HEK293 (cell line): Measurements from ENCODE around the gene VSTM2L.
A peak's percentile ranks its signal among the peaks of the same experiment; 100 is the strongest.

ENCODE experiments used
- EGR2 ChIP-seq: fragments of 450-650 bp; formaldehyde crosslinking; IDR thresholded peaks from 2 replicates; pipeline ENCODE4 v1.5.1; 2016; ENCODE audit warnings: low read depth, missing biosample characterization, missing genetic modification characterization
- GLIS1 ChIP-seq: fragments of 450-650 bp; formaldehyde crosslinking; IDR thresholded peaks from 2 replicates; pipeline ENCODE4 v1.5.1; 2016; ENCODE audit warnings: missing biosample characterization, missing genetic modification characterization
- KLF1 ChIP-seq: fragments of 450-650 bp; formaldehyde crosslinking; IDR thresholded peaks from 2 replicates; pipeline ENCODE4 v1.5.1; 2016; ENCODE audit warnings: missing biosample characterization, missing genetic modification characterization
- KLF7 ChIP-seq: fragments of 450-650 bp; formaldehyde crosslinking; IDR thresholded peaks from 2 replicates; pipeline ENCODE4 v1.5.1; 2016; ENCODE audit warnings: missing biosample characterization, missing genetic modification characterization, borderline replicate concordance
- MZF1 ChIP-seq: fragments of 450-650 bp; formaldehyde crosslinking; IDR thresholded peaks from 2 replicates; pipeline ENCODE4 v1.5.1; 2017; ENCODE audit warnings: missing biosample characterization, missing genetic modification characterization, borderline replicate concordance
- SETDB1 ChIP-seq: IDR thresholded peaks from one replicate; pipeline ENCODE4 v1.6.1; 2017; ENCODE audit warnings: mild to moderate bottlenecking, low read length, moderate library complexity, mixed read lengths; ENCODE audit not compliant: insufficient read length
- SP7 ChIP-seq: fragments of 450-650 bp; formaldehyde crosslinking; IDR thresholded peaks from 2 replicates; pipeline ENCODE4 v1.5.1; 2016; ENCODE audit warnings: missing biosample characterization, missing genetic modification characterization
- ZBTB20 ChIP-seq: fragments of 450-650 bp; formaldehyde crosslinking; IDR thresholded peaks from 2 replicates; pipeline ENCODE4 v1.5.1; 2016; ENCODE audit warnings: missing biosample characterization, missing genetic modification characterization
- ZFP3 ChIP-seq: fragments of 450-650 bp; formaldehyde crosslinking; IDR thresholded peaks from 2 replicates; pipeline ENCODE4 v1.5.1; 2016; ENCODE audit warnings: low read depth, missing biosample characterization, missing genetic modification characterization
- ZNF132 ChIP-seq: fragments of 450-650 bp; formaldehyde crosslinking; IDR thresholded peaks from 2 replicates; pipeline ENCODE4 v1.5.1; 2017; ENCODE audit warnings: missing biosample characterization, missing genetic modification characterization, borderline replicate concordance
- ZNF157 ChIP-seq: fragments of 450-650 bp; formaldehyde crosslinking; IDR thresholded peaks from 2 replicates; pipeline ENCODE4 v1.5.1; 2016; ENCODE audit warnings: missing biosample characterization, missing genetic modification characterization
- ZNF248 ChIP-seq: fragments of 450-650 bp; formaldehyde crosslinking; IDR thresholded peaks from 2 replicates; pipeline ENCODE4 v1.5.1; 2017; ENCODE audit warnings: missing biosample characterization, missing genetic modification characterization
- ZNF391 ChIP-seq: fragments of 450-650 bp; formaldehyde crosslinking; IDR thresholded peaks from 2 replicates; pipeline ENCODE4 v1.5.1; 2016; ENCODE audit warnings: low read depth, missing biosample characterization, missing genetic modification characterization, borderline replicate concordance
- ZNF521 ChIP-seq: fragments of 450-650 bp; formaldehyde crosslinking; IDR thresholded peaks from 2 replicates; pipeline ENCODE4 v1.5.1; 2017; ENCODE audit warnings: missing biosample characterization, mild to moderate bottlenecking, missing genetic modification characterization
- ZNF548 ChIP-seq: fragments of 450-650 bp; formaldehyde crosslinking; IDR thresholded peaks from 2 replicates; pipeline ENCODE4 v1.5.1; 2016; ENCODE audit warnings: missing biosample characterization, missing genetic modification characterization
- ZNF561 ChIP-seq: fragments of 450-650 bp; IDR thresholded peaks from 2 replicates; pipeline ENCODE4 v1.5.1; 2018; ENCODE audit warnings: missing biosample characterization, missing genetic modification characterization, borderline replicate concordance
- ZNF629 ChIP-seq: fragments of 450-650 bp; formaldehyde crosslinking; IDR thresholded peaks from 2 replicates; pipeline ENCODE4 v1.5.1; 2017; ENCODE audit warnings: missing biosample characterization, missing genetic modification characterization
- ZNF654 ChIP-seq: fragments of 450-650 bp; formaldehyde crosslinking; IDR thresholded peaks from 2 replicates; pipeline ENCODE4 v1.5.1; 2016; ENCODE audit warnings: low read depth, missing biosample characterization, missing genetic modification characterization
- ZNF677 ChIP-seq: fragments of 450-650 bp; IDR thresholded peaks from 2 replicates; pipeline ENCODE4 v1.5.0; 2018; ENCODE audit warnings: missing biosample characterization, mild to moderate bottlenecking, missing genetic modification characterization, moderate library complexity
- ZNF785 ChIP-seq: fragments of 450-650 bp; formaldehyde crosslinking; IDR thresholded peaks from 2 replicates; pipeline ENCODE4 v1.5.1; 2016; ENCODE audit warnings: missing biosample characterization, missing genetic modification characterization
- TF ChIP-seq, protein P1 (sequence below): fragments of 450-650 bp; formaldehyde crosslinking; IDR thresholded peaks from 2 replicates; pipeline ENCODE4 v1.5.1; 2016; ENCODE audit warnings: missing biosample characterization, missing genetic modification characterization
- TF ChIP-seq, protein P2 (sequence below): fragments of 450-650 bp; formaldehyde crosslinking; IDR thresholded peaks from 2 replicates; pipeline ENCODE4 v1.5.1; 2016; ENCODE audit warnings: missing biosample characterization, missing genetic modification characterization
- TF ChIP-seq, protein P3 (sequence below): fragments of 450-650 bp; formaldehyde crosslinking; IDR thresholded peaks from 2 replicates; pipeline ENCODE4 v1.5.1; 2017; ENCODE audit warnings: missing biosample characterization, missing genetic modification characterization
- TF ChIP-seq, protein P4 (sequence below): fragments of 450-650 bp; formaldehyde crosslinking; IDR thresholded peaks from 2 replicates; pipeline ENCODE4 v1.5.1; 2016; ENCODE audit warnings: missing biosample characterization, missing genetic modification characterization
- TF ChIP-seq, protein P5 (sequence below): fragments of 450-650 bp; formaldehyde crosslinking; IDR thresholded peaks from 2 replicates; pipeline ENCODE4; 2016; ENCODE audit warnings: missing biosample characterization, missing genetic modification characterization
- TF ChIP-seq, protein P6 (sequence below): fragments of 450-650 bp; formaldehyde crosslinking; IDR thresholded peaks from 2 replicates; pipeline ENCODE4 v1.5.1; 2016; ENCODE audit warnings: missing biosample characterization, missing genetic modification characterization
- TF ChIP-seq, protein P7 (sequence below): fragments of 450-650 bp; formaldehyde crosslinking; IDR thresholded peaks from 2 replicates; pipeline ENCODE4 v1.5.1; 2017; ENCODE audit warnings: missing biosample characterization, missing genetic modification characterization
- TF ChIP-seq, protein P8 (sequence below): IDR thresholded peaks from 2 replicates; pipeline ENCODE4 v1.6.1; 2011; ENCODE audit warnings: mild to moderate bottlenecking, low read depth, low read length, borderline replicate concordance
- TF ChIP-seq, protein P9 (sequence below): fragments of 450-650 bp; formaldehyde crosslinking; IDR thresholded peaks from 2 replicates; pipeline ENCODE4 v1.5.1; 2017; ENCODE audit warnings: missing biosample characterization, mild to moderate bottlenecking, missing genetic modification characterization, moderate library complexity

The VSTM2L gene

DNA sequence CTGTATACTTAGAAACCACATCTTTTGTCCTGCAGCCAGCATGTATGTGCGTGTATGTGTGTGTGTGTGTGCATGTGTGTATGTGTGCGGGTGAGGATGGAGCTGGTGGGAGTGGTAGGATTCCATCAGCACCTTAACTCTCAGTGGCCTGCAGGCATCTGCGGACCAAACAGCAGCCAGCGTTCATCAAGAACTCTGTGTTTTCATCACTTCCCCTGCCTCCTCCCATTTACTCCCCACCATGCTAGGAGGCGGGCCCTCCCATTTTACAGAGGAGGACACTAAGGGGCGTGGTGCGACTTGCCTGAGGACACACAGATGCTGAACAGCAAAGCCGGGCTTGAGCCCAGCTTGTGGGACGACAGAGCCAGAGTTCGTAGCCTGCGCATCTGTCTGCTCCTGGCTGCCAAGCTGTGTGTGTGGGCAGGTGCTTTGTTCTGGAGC is 8.9 kb downstream of the VSTM2L start (continued):
- TF ChIP-seq ZNF629 (tag by site-specific recombination) (no peak), ZFP3 (tag by site-specific recombination) (no peak), SP7 (tag by site-specific recombination) (0 out of 2 replicates have a peak, but pooled peaks have one; percentile 75), ZNF561 (tag by site-specific recombination) (no peak), ZNF677 (tag by site-specific recombination) (no peak), KLF7 (tag by site-specific recombination) (no peak), GLIS1 (tag by site-specific recombination) (no peak), ZNF391 (tag by site-specific recombination) (no peak), ZNF654 (tag by site-specific recombination) (no peak), MZF1 (tag by site-specific recombination) (no peak), KLF1 (peak; percentile 78), ZNF548 (tag by site-specific recombination) (no peak), ZNF248 (tag by site-specific recombination) (no peak), EGR2 (tag by site-specific recombination) (peak; percentile 84), ZNF157 (tag by site-specific recombination) (no peak), ZBTB20 (peak; percentile 56), SETDB1 (no peak), ZNF521 (tag by site-specific recombination) (no peak), ZNF132 (tag by site-specific recombination) (no peak), ZNF785 (no peak)
- TF ChIP-seq, protein P1, sequence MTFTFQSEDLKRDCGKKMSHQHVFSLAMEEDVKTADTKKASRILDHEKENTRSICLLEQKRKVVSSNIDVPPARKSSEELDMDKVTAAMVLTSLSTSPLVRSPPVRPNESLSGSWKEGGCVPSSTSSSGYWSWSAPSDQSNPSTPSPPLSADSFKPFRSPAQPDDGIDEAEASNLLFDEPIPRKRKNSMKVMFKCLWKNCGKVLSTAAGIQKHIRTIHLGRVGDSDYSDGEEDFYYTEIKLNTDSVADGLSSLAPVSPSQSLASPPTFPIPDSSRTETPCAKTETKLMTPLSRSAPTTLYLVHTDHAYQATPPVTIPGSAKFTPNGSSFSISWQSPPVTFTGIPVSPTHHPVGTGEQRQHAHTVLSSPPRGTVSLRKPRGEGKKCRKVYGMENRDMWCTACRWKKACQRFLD: no peak
- TF ChIP-seq, protein P2, sequence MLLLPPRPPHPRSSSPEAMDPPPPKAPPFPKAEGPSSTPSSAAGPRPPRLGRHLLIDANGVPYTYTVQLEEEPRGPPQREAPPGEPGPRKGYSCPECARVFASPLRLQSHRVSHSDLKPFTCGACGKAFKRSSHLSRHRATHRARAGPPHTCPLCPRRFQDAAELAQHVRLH (tag by site-specific recombination): no peak
- TF ChIP-seq, protein P3, sequence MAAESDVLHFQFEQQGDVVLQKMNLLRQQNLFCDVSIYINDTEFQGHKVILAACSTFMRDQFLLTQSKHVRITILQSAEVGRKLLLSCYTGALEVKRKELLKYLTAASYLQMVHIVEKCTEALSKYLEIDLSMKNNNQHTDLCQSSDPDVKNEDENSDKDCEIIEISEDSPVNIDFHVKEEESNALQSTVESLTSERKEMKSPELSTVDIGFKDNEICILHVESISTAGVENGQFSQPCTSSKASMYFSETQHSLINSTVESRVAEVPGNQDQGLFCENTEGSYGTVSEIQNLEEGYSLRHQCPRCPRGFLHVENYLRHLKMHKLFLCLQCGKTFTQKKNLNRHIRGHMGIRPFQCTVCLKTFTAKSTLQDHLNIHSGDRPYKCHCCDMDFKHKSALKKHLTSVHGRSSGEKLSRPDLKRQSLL (tag by site-specific recombination): no peak
- TF ChIP-seq, protein P4, sequence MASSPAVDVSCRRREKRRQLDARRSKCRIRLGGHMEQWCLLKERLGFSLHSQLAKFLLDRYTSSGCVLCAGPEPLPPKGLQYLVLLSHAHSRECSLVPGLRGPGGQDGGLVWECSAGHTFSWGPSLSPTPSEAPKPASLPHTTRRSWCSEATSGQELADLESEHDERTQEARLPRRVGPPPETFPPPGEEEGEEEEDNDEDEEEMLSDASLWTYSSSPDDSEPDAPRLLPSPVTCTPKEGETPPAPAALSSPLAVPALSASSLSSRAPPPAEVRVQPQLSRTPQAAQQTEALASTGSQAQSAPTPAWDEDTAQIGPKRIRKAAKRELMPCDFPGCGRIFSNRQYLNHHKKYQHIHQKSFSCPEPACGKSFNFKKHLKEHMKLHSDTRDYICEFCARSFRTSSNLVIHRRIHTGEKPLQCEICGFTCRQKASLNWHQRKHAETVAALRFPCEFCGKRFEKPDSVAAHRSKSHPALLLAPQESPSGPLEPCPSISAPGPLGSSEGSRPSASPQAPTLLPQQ (tag by site-specific recombination): 0 out of 2 replicates have a peak, but pooled peaks have one; percentile 38
- TF ChIP-seq, protein P5, sequence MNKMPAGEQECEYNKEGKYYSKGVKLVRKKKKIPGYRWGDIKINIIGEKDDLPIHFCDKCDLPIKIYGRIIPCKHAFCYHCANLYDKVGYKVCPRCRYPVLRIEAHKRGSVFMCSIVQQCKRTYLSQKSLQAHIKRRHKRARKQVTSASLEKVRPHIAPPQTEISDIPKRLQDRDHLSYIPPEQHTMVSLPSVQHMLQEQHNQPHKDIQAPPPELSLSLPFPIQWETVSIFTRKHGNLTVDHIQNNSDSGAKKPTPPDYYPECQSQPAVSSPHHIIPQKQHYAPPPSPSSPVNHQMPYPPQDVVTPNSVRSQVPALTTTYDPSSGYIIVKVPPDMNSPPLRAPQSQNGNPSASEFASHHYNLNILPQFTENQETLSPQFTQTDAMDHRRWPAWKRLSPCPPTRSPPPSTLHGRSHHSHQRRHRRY (tag by site-specific recombination): no peak
- TF ChIP-seq, protein P6, sequence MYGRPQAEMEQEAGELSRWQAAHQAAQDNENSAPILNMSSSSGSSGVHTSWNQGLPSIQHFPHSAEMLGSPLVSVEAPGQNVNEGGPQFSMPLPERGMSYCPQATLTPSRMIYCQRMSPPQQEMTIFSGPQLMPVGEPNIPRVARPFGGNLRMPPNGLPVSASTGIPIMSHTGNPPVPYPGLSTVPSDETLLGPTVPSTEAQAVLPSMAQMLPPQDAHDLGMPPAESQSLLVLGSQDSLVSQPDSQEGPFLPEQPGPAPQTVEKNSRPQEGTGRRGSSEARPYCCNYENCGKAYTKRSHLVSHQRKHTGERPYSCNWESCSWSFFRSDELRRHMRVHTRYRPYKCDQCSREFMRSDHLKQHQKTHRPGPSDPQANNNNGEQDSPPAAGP (tag by site-specific recombination): no peak
- TF ChIP-seq, protein P7, sequence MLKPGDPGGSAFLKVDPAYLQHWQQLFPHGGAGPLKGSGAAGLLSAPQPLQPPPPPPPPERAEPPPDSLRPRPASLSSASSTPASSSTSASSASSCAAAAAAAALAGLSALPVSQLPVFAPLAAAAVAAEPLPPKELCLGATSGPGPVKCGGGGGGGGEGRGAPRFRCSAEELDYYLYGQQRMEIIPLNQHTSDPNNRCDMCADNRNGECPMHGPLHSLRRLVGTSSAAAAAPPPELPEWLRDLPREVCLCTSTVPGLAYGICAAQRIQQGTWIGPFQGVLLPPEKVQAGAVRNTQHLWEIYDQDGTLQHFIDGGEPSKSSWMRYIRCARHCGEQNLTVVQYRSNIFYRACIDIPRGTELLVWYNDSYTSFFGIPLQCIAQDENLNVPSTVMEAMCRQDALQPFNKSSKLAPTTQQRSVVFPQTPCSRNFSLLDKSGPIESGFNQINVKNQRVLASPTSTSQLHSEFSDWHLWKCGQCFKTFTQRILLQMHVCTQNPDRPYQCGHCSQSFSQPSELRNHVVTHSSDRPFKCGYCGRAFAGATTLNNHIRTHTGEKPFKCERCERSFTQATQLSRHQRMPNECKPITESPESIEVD (tag by site-specific recombination): no peak
- TF ChIP-seq, protein P8, sequence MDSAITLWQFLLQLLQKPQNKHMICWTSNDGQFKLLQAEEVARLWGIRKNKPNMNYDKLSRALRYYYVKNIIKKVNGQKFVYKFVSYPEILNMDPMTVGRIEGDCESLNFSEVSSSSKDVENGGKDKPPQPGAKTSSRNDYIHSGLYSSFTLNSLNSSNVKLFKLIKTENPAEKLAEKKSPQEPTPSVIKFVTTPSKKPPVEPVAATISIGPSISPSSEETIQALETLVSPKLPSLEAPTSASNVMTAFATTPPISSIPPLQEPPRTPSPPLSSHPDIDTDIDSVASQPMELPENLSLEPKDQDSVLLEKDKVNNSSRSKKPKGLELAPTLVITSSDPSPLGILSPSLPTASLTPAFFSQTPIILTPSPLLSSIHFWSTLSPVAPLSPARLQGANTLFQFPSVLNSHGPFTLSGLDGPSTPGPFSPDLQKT: no peak
- TF ChIP-seq, protein P9, sequence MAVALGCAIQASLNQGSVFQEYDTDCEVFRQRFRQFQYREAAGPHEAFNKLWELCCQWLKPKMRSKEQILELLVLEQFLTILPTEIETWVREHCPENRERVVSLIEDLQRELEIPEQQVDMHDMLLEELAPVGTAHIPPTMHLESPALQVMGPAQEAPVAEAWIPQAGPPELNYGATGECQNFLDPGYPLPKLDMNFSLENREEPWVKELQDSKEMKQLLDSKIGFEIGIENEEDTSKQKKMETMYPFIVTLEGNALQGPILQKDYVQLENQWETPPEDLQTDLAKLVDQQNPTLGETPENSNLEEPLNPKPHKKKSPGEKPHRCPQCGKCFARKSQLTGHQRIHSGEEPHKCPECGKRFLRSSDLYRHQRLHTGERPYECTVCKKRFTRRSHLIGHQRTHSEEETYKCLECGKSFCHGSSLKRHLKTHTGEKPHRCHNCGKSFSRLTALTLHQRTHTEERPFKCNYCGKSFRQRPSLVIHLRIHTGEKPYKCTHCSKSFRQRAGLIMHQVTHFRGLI (tag by site-specific recombination): no peak
